HEK293 (cell line): Measurements from ENCODE around the gene PTCRA.

Experiments
- HOXC10 ChIP-seq: sonication (generic); formaldehyde crosslinking; IDR thresholded peaks from 2 replicates; pipeline ENCODE4 v1.8.1; 2023; ENCODE audit warnings: mild to moderate bottlenecking, missing genetic modification reagents
- ZNF280D ChIP-seq: fragments of 450-650 bp; formaldehyde crosslinking; IDR thresholded peaks from 2 replicates; pipeline ENCODE4 v1.5.1; 2016; ENCODE audit warnings: missing biosample characterization, missing genetic modification characterization
- ZNF555 ChIP-seq: fragments of 450-650 bp; formaldehyde crosslinking; conservative IDR thresholded peaks from 2 replicates; pipeline ENCODE4 v1.5.1; 2017; ENCODE audit warnings: missing biosample characterization, mild to moderate bottlenecking, missing genetic modification characterization, inconsistent platforms
- TF ChIP-seq, protein P1 (sequence below): fragments of 450-650 bp; formaldehyde crosslinking; IDR thresholded peaks from 2 replicates; pipeline ENCODE4 v1.5.1; 2016; ENCODE audit warnings: missing biosample characterization, missing genetic modification characterization
- TF ChIP-seq, protein P2 (sequence below): fragments of 450-650 bp; formaldehyde crosslinking; IDR thresholded peaks from 2 replicates; pipeline ENCODE4 v1.5.1; 2016; ENCODE audit warnings: missing biosample characterization, missing genetic modification characterization

- TF ChIP-seq, protein P1, sequence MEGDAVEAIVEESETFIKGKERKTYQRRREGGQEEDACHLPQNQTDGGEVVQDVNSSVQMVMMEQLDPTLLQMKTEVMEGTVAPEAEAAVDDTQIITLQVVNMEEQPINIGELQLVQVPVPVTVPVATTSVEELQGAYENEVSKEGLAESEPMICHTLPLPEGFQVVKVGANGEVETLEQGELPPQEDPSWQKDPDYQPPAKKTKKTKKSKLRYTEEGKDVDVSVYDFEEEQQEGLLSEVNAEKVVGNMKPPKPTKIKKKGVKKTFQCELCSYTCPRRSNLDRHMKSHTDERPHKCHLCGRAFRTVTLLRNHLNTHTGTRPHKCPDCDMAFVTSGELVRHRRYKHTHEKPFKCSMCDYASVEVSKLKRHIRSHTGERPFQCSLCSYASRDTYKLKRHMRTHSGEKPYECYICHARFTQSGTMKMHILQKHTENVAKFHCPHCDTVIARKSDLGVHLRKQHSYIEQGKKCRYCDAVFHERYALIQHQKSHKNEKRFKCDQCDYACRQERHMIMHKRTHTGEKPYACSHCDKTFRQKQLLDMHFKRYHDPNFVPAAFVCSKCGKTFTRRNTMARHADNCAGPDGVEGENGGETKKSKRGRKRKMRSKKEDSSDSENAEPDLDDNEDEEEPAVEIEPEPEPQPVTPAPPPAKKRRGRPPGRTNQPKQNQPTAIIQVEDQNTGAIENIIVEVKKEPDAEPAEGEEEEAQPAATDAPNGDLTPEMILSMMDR (tag by site-specific recombination), result no peak
- TF ChIP-seq, protein P2, sequence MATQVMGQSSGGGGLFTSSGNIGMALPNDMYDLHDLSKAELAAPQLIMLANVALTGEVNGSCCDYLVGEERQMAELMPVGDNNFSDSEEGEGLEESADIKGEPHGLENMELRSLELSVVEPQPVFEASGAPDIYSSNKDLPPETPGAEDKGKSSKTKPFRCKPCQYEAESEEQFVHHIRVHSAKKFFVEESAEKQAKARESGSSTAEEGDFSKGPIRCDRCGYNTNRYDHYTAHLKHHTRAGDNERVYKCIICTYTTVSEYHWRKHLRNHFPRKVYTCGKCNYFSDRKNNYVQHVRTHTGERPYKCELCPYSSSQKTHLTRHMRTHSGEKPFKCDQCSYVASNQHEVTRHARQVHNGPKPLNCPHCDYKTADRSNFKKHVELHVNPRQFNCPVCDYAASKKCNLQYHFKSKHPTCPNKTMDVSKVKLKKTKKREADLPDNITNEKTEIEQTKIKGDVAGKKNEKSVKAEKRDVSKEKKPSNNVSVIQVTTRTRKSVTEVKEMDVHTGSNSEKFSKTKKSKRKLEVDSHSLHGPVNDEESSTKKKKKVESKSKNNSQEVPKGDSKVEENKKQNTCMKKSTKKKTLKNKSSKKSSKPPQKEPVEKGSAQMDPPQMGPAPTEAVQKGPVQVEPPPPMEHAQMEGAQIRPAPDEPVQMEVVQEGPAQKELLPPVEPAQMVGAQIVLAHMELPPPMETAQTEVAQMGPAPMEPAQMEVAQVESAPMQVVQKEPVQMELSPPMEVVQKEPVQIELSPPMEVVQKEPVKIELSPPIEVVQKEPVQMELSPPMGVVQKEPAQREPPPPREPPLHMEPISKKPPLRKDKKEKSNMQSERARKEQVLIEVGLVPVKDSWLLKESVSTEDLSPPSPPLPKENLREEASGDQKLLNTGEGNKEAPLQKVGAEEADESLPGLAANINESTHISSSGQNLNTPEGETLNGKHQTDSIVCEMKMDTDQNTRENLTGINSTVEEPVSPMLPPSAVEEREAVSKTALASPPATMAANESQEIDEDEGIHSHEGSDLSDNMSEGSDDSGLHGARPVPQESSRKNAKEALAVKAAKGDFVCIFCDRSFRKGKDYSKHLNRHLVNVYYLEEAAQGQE (tag by site-specific recombination), result no peak
- TF ChIP-seq HOXC10 (CRISPR knock-in tag) (no peak), ZNF280D (no peak), ZNF555 (tag by site-specific recombination) (no peak)
These were observed 50.7 kb downstream of the PTCRA start for GRCh38 chr6:42966571-42966970.
